ENCODE data around the gene SCLT1.

Gene SCLT1

DNA sequence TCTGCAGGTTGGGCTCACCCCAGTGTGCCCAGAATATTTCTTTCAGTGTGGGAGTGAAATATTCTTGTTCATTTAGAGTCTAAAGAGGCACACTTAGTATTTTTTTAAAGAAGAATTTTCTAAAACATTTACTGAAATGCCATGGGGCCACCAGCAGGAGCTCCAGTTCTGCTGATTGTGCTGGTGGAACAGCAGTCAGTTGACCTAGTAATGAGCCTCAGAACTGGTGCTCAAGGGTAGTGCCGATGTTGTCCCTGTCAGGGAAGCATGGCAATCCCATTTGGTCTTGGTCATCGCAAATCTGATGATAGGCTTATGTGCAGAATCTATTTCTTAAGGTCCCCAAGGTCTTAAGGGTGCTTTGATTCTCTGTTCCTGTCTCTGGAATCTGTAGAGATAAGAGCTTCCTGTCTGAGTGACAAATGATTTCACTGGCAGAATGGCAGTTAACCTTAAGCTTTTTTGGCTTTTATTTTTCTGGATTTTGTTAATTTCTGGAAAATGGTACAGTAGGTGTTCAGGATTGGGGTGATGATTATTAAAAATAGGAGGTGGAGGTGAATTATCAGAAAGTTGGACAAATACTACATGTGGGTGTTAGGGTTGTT lies 252.5 kb downstream of the SCLT1 start:
- no peak for DNase-seq (ENCODE audit: low spot score)

DNA sequence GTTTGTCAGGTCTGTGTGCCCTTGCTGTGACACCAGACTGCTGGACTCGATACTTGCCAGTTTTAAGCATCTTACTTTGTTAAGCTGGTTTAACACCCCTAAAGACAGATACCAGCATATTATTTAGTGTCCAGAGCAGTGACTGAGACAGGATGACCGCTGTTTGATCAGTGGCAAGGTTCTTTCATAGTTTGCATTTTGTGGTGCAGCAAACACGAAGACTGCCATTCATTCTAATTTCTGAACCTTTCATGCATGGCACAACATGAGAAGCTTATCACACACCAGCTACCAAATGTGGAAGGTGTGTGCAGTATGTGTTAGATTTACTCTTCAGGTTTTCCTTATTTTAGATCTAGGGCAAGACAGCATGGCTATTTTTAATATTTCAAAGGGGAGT lies 255.7 kb downstream of the SCLT1 start:
- no peak for DNase-seq (ENCODE audit: low spot score)

DNA sequence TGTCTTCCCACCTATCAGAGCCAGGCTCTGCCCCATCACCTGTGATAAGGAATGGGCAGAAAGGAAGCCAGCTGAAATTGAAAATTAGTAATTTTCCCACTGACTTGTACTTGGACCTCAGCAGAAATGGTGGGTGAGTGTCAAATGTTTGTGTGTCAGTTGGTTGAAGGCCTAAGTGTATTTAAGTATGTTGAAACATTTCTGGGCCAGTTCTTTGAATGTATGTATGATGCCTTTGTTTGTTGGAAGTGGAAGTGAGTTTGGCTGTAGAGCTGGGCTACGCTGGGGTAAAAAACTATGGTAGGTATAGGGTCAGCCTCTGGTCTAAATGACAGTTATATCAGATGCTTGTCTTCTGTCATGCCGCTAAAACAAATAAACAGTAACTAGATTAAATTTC lies 256.1 kb downstream of the SCLT1 start:
- no peak for DNase-seq (ENCODE audit: low spot score)

DNA sequence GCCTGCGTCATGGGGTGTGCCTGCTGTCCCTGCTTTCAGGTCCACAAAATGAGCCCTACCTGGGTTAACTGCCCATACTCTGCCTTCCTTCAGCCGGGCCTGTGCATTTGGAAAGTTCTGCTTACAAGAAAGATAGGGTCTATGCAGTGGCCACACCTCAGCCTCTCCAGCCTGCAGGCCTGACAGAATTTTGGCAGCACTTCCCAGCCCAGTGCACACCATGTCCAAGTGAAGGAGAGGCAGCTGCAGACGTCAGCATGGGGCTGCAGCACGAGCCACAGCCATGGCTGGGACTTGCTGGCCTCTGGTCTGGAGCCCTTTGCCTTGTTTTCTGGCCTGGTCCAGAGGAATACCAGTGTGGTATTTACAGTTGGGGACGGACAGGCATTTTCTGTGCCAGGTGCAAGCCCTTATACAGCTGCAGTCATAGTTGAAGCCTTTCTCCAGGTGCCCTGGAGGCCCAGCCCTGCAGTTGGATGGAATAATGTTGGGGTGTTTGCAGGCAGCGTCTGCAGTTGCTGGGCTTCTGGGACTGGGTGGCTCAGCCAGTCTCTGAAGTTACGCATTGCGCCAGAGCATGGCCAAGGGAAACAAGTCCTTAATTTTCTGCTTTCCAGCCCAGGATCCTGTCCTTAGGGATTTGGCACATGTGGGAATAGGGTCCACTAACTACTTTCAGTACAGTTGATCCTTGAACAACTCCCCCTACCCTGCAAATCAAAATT lies 257.7 kb downstream of the SCLT1 start:
- DNase-seq (ENCODE audit: low spot score): no peak
